HepG2 (cell line): ENCODE results near the gene METAP1D. TPM values are rescaled to one million over a fixed set of nuclear protein-coding genes. Genes with fewer than 3 reads are reported as not detected.
A peak's percentile ranks its signal among the peaks of the same experiment; 100 is the strongest.

Experiments used
- ATAC-seq: fragments of 200-7000 bp; cut with Tn5 transposase; 3 replicates; pipeline ENCODE4 v1.9.1; 2020; ENCODE audit warnings: mild to moderate bottlenecking, moderate library complexity
- BruUV-seq: library from RNA; stranded (reverse); fragments of 400-500 nt; replicated peaks from 2 replicates; lab custom pipeline; 2021; lab: Mats Ljungman, UMichigan
- CTCF ChIA-PET: fragments of 300-600 bp; formaldehyde crosslinking; extraction: SDS; loops from one replicate; lab custom pipeline; 2021; ENCODE audit warnings: low total read pairs, inconsistent platforms, low intra/inter-chr PET ratio; lab: Yijun Ruan, JAX
- POLR2A ChIA-PET: fragments of 350-600 bp; sonication (Branson Sonifier 250); formaldehyde crosslinking; loops from one replicate; lab custom pipeline; 2020; ENCODE audit warnings: antibody characterized with exemption, inconsistent platforms; lab: Yijun Ruan, JAX
- DNase-seq: peaks from one replicate; pipeline ENCODE4 v3.0.0-alpha.2; 2015; ENCODE audit warnings: low spot score
- FAIRE-seq: peaks from 3 replicates; lab custom pipeline; 2011; peaks lifted over from hg19 to GRCh38; lab: Jason Lieb, UNC
- H2AFZ ChIP-seq: one replicate; pipeline ENCODE4 v1.6.1; 2011; ENCODE audit warnings: low read length, inconsistent platforms
- H3K27ac ChIP-seq: fragments of 300-600 bp; 3 replicates; pipeline ENCODE4 v1.8.0; 2011; ENCODE audit warnings: mixed run types, mild to moderate bottlenecking, mixed read lengths, low read length, inconsistent platforms; ENCODE audit not compliant: insufficient read depth; ENCODE audit errors: extremely low read length
- H3K27me3 ChIP-seq, 2 experiments: fragments of 200-600 bp in 1 of 2; 2 replicates in 1 of 2; 3 replicates in 1 of 2; pipeline versions ENCODE4 v1.6.0 to v1.8.0; 2011; ENCODE audit warnings: low read length in 2 of 2, mild to moderate bottlenecking in 2 of 2, moderate library complexity in 2 of 2, inconsistent platforms in 1 of 2; ENCODE audit not compliant: insufficient read depth in 2 of 2, control insufficient read depth in 1 of 2
- H3K36me3 ChIP-seq, 2 experiments: fragments of 200-600 bp in 1 of 2; replicated peaks in 1 of 2; 2 replicates in 1 of 2; 3 replicates in 1 of 2; pipeline versions ENCODE4 v1.5.1 to v1.8.0; 2011; ENCODE audit warnings: low read length in 2 of 2, inconsistent platforms in 1 of 2; ENCODE audit not compliant: insufficient read depth in 2 of 2, control insufficient read depth in 1 of 2
- H3K4me1 ChIP-seq: 2 replicates; pipeline ENCODE4 v1.5.1; 2012; ENCODE audit warnings: low read length, inconsistent platforms; ENCODE audit not compliant: insufficient read depth
- H3K4me2 ChIP-seq: 2 replicates; pipeline ENCODE4 v1.6.0; 2011; ENCODE audit warnings: low read depth, low read length, inconsistent platforms
- H3K4me3 ChIP-seq, 3 experiments: fragments of 200-600 bp in 1 of 3; sonication (generic), shearing (Covaris generic) in 1 of 3; replicated peaks in 1 of 3; 2 replicates each; pipeline ENCODE4 v1.5.1; 2011 to 2016; ENCODE audit warnings: low read length in 3 of 3, inconsistent platforms in 2 of 3, low read depth in 2 of 3, mild to moderate bottlenecking in 2 of 3, control low read depth in 1 of 3, mixed read lengths in 1 of 3; ENCODE audit not compliant: insufficient read depth in 1 of 3
- H3K79me2 ChIP-seq: one replicate; pipeline ENCODE4 v1.6.1; 2011; ENCODE audit warnings: low read length, inconsistent platforms; ENCODE audit not compliant: insufficient read depth
- H3K9ac ChIP-seq: 2 replicates; pipeline ENCODE4 v1.6.0; 2011; ENCODE audit warnings: mild to moderate bottlenecking, low read depth, low read length, inconsistent platforms; ENCODE audit not compliant: insufficient read depth
- H3K9me3 ChIP-seq: 2 replicates; pipeline ENCODE4 v1.5.1; 2012; ENCODE audit warnings: mild to moderate bottlenecking, low read length
- H4K20me1 ChIP-seq: 2 replicates; pipeline ENCODE4 v1.6.0; 2011; ENCODE audit warnings: inconsistent platforms, mild to moderate bottlenecking, low read length, moderate library complexity; ENCODE audit not compliant: insufficient read depth
- MAX ChIP-seq: IDR thresholded peaks from 2 replicates; pipeline ENCODE4 v1.6.1; 2012; ENCODE audit warnings: inconsistent platforms
- POLR2AphosphoS2 ChIP-seq: IDR thresholded peaks from 2 replicates; pipeline ENCODE4 v1.6.1; 2011; ENCODE audit warnings: low read depth, low read length, improper control_type of control experiment
- SALL1 ChIP-seq: sonication (generic); formaldehyde crosslinking; IDR thresholded peaks from 2 replicates; pipeline ENCODE4 v1.8.0; 2022; ENCODE audit warnings: mild to moderate bottlenecking, missing genetic modification reagents
- ZNF362 ChIP-seq: sonication (generic); formaldehyde crosslinking; IDR thresholded peaks from 2 replicates; pipeline ENCODE4 v1.4.0; 2020; ENCODE audit warnings: missing genetic modification reagents, mild to moderate bottlenecking, borderline replicate concordance
- ZNF674 ChIP-seq: sonication (generic); formaldehyde crosslinking; IDR thresholded peaks from 2 replicates; pipeline ENCODE4 v1.5.0; 2020; ENCODE audit warnings: low read depth, mild to moderate bottlenecking, missing genetic modification reagents
- ZNF687 ChIP-seq: sonication (generic); formaldehyde crosslinking; IDR thresholded peaks from 2 replicates; pipeline ENCODE4 v1.5.1; 2020; ENCODE audit warnings: mild to moderate bottlenecking, missing genetic modification reagents, moderate library complexity
- ZNF7 ChIP-seq: IDR thresholded peaks from 2 replicates; pipeline ENCODE4 v1.6.1; 2016; ENCODE audit warnings: missing biosample characterization, missing genetic modification reagents
- whole genome bisulfite sequencing: methylation state at CpG from one replicate; pipeline ENCODE4 v1.1.6; 2017; ENCODE audit warnings: low lambda C conversion rate; 5-methylcytosine and 5-hydroxymethylcytosine counted together
- in situ Hi-C: cut with HindIII; loops from 2 replicates; pipeline ENCODE4 v1.10.0; 2017; ENCODE audit warnings: low pct_unique_long_range_greater_than_20kb; ENCODE audit not compliant: extremely low pct_ligation_motif_present
- intact Hi-C: fragments of 100-400 bp; cut with micrococcal nuclease; formaldehyde crosslinking; loops from one replicate; pipeline ENCODE4 v1.10.0; 2022; ENCODE audit not compliant: unreplicated experiment
- polyA plus RNA-seq, 8 experiments: library from polyadenylated mRNA; depleted of rRNA in 3 of 8; stranded (reverse) in 7 of 8; unstranded in 1 of 8; fragments of >200 nt; fragmentation: Illumina TruSeq in 4 of 8; extraction: Trizol in 4 of 8; gene quantifications; 2 replicates each; pipeline versions ENCODE4 v1.2.1 to v1.2.3, GENCODE V29; 2011 to 2016; ENCODE audit warnings: low read depth in 4 of 8, missing spikeins in 1 of 8, mixed read lengths in 1 of 8; ENCODE audit not compliant: insufficient read depth in 1 of 8
- total RNA-seq, 5 experiments: library from RNA; depleted of rRNA; stranded (reverse); fragments of >200 nt; fragmentation: Illumina TruSeq; extraction: Trizol; gene quantifications; 2 replicates each; pipeline ENCODE4 v1.2.3, GENCODE V29; 2016; ENCODE audit warnings: low read depth in 1 of 5

METAP1D gene
- total and polyA plus RNA-seq, 2 of the 13 experiments (the other 11 are each of a cell fraction or from before 2014, with no cell fraction given), result 14.7 to 21.6 TPM

- TF ChIP-seq ZNF687 (CRISPR knock-in tag), result peak; percentile 68
- 0 out of 2 replicates have a peak, but pooled peaks have one; percentile 10 for TF ChIP-seq MAX
- TF ChIP-seq ZNF674, result no peak
- TF ChIP-seq ZNF7, result no peak
- TF ChIP-seq ZNF362, result no peak
- TF ChIP-seq, all 625 proteins: peak for 14
Measured at GRCh38 chr2:172012677-172013391, 13.1 kb downstream of the METAP1D start (continued).

GRCh38 chr2:172013396-172013795 lies 13.6 kb downstream of the METAP1D start:
- no peaks in the 10 kb centered on the region for H3K36me3 ChIP-seq
- intact Hi-C loops, result no loop called here
- peaks cover 14% of the 10 kb centered on the region for H3K4me1 ChIP-seq
- no peak overlapping the region for H3K4me3 ChIP-seq
- POLR2A ChIA-PET, result interaction anchor here (1.5 kb wide), 1 partner anchor 15 kb away, joined by 3 read pairs; no protein-coding TSS in a partner anchor
- peaks cover 7% of the 10 kb centered on the region for H3K79me2 ChIP-seq
- H4K20me1 ChIP-seq, result no peaks in the 10 kb centered on the region
- no peak for FAIRE-seq
- H3K9ac ChIP-seq, result no peak overlapping the region
- TF ChIP-seq SALL1 (CRISPR knock-in tag) (0 out of 2 replicates have a peak, but pooled peaks have one; percentile 3), POLR2AphosphoS2 (no peak), ZNF687 (CRISPR knock-in tag) (peak; percentile 5; the same call in 1 of the 2 replicates)
- TF ChIP-seq, all 625 proteins: peak for 2
- ATAC-seq, result no peak
- no peaks in the 10 kb centered on the region for H3K27me3 ChIP-seq
- no TSS peak for BruUV-seq
- no peaks in the 10 kb centered on the region for H3K9me3 ChIP-seq
- CTCF ChIA-PET, result no interaction called here
- in situ Hi-C loops, result no loop called here
- peak overlapping the region; percentile 34; the same call in 1 of the 2 replicates for H3K4me2 ChIP-seq
- H2AFZ ChIP-seq, result no peak overlapping the region
- WGBS, result 95% methylated on average over 4 of the region's 4 CpGs
- peak overlapping the region; percentile 23 for H3K27ac ChIP-seq
- DNase-seq, result no peak
